Upper lobe of right lung (tissue), 1 donor: Measurements from ENCODE around the gene SLC13A3. TPM values are rescaled to one million over a fixed set of nuclear protein-coding genes. Genes with fewer than 3 reads are reported as not detected.

Experiments
- ATAC-seq: fragments of 200-7000 bp; cut with Tn5 transposase; one replicate; pipeline ENCODE4 v1.9.1; 2020; ENCODE audit warnings: mild to moderate bottlenecking, moderate library complexity
- DNase-seq: peaks from one replicate; pipeline ENCODE4 v3.0.0-alpha.2; 2020
- H3K27ac ChIP-seq: fragments of 200-600 bp; one replicate; pipeline ENCODE4 v1.8.0; 2022
- H3K27me3 ChIP-seq: fragments of 200-600 bp; one replicate; pipeline ENCODE4 v1.8.0; 2022; ENCODE audit warnings: mild to moderate bottlenecking
- H3K36me3 ChIP-seq: fragments of 200-600 bp; one replicate; pipeline ENCODE4 v1.8.0; 2022
- H3K4me1 ChIP-seq: fragments of 200-600 bp; one replicate; pipeline ENCODE4 v1.8.0; 2022
- H3K4me3 ChIP-seq: fragments of 200-600 bp; one replicate; pipeline ENCODE4 v1.8.0; 2022; ENCODE audit warnings: mild to moderate bottlenecking
- H3K9me3 ChIP-seq: fragments of 200-600 bp; one replicate; pipeline ENCODE4 v1.8.0; 2022
- CTCF ChIP-seq: fragments of 200-600 bp; IDR thresholded peaks from one replicate; pipeline ENCODE4 v1.8.0; 2022; ENCODE audit warnings: antibody characterized with exemption
- intact Hi-C: fragments of 100-400 bp; cut with DNase I; formaldehyde crosslinking; loops from one replicate; pipeline ENCODE4 v1.11.0; 2022
- total RNA-seq: library from RNA; stranded (reverse); fragmentation: NEBNext Ultra II Directional; extraction: Animal tissue kit (Norgen Biotek cat#: 25700); gene quantifications from one replicate; pipeline ENCODE4 v1.2.1, GENCODE V29; 2021
- donor health status: DM: no; HTN: yes; CAD: no; lungs with severe emphysema.

Gene SLC13A3
- total RNA-seq, 1 donor from 2014 or later, result 1.6 TPM

- DNase-seq (no peak), ATAC-seq (no peak)
- Histone ChIP-seq H3K4me3 (no peak overlapping the region), H3K27me3 (no peaks in the 10 kb centered on the region), H3K4me1 (no peaks in the 10 kb centered on the region), H3K9me3 (no peaks in the 10 kb centered on the region), H3K36me3 (no peaks in the 10 kb centered on the region), H3K27ac (no peak overlapping the region)
- intact Hi-C loops, result no loop called here
- TF ChIP-seq CTCF, result no peak
Measured at GRCh38 chr20:46665602-46666001, 14.3 kb upstream of the SLC13A3 start.

- Histone ChIP-seq H3K27ac (no peak overlapping the region), H3K9me3 (no peaks in the 10 kb centered on the region), H3K27me3 (no peaks in the 10 kb centered on the region), H3K4me3 (no peak overlapping the region), H3K4me1 (no peaks in the 10 kb centered on the region), H3K36me3 (no peaks in the 10 kb centered on the region)
- TF ChIP-seq CTCF, result no peak
- ATAC-seq, result no peak
- DNase-seq, result no peak
- intact Hi-C loops, result no loop called here
Measured at GRCh38 chr20:46663531-46663930, 12.3 kb upstream of the SLC13A3 start.

- H3K36me3 ChIP-seq, result no peaks in the 10 kb centered on the region
- intact Hi-C loops, result no loop called here
- H3K4me3 ChIP-seq, result no peak overlapping the region
- H3K9me3 ChIP-seq, result no peaks in the 10 kb centered on the region
- ATAC-seq (no peak), DNase-seq (no peak)
- H3K27me3 ChIP-seq, result no peaks in the 10 kb centered on the region
- H3K27ac ChIP-seq, result no peak overlapping the region
- TF ChIP-seq CTCF, result no peak
- no peaks in the 10 kb centered on the region for H3K4me1 ChIP-seq
Measured at GRCh38 chr20:46661659-46662058, 10.4 kb upstream of the SLC13A3 start.

GRCh38 chr20:46660487-46660886 is 9.2 kb upstream of the SLC13A3 start:
- intact Hi-C loops, result no loop called here
- no peak for TF ChIP-seq CTCF
- Histone ChIP-seq H3K4me3 (no peak overlapping the region), H3K27me3 (no peaks in the 10 kb centered on the region), H3K9me3 (no peaks in the 10 kb centered on the region), H3K36me3 (no peaks in the 10 kb centered on the region), H3K4me1 (no peaks in the 10 kb centered on the region), H3K27ac (no peak overlapping the region)
- ATAC-seq (no peak), DNase-seq (no peak)

- H3K27ac ChIP-seq, result no peak overlapping the region
- H3K4me3 ChIP-seq, result no peak overlapping the region
- TF ChIP-seq CTCF, result no peak
- no peak for ATAC-seq
- no peaks in the 10 kb centered on the region for H3K4me1 ChIP-seq
- DNase-seq, result no peak
- intact Hi-C loops, result no loop called here
- H3K9me3 ChIP-seq, result no peaks in the 10 kb centered on the region
- H3K27me3 ChIP-seq, result no peaks in the 10 kb centered on the region
- H3K36me3 ChIP-seq, result no peaks in the 10 kb centered on the region
Measured at GRCh38 chr20:46657618-46658017, 6.4 kb upstream of the SLC13A3 start.

GRCh38 chr20:46657137-46657536 is 5.9 kb upstream of the SLC13A3 start:
- Histone ChIP-seq H3K36me3 (no peaks in the 10 kb centered on the region), H3K9me3 (no peaks in the 10 kb centered on the region), H3K4me3 (no peak overlapping the region), H3K27ac (no peak overlapping the region), H3K4me1 (no peaks in the 10 kb centered on the region), H3K27me3 (peaks cover 3% of the 10 kb centered on the region)
- DNase-seq (no peak), ATAC-seq (no peak)
- intact Hi-C loops, result no loop called here
- TF ChIP-seq CTCF, result no peak
